Spleen (tissue), 7 donors: ENCODE data around the gene TRIP6.

Experiments
- CTCF ChIP-seq, 11 experiments: fragments of 200-600 bp in 7 of 11; fragments of 450-650 bp in 4 of 11; sonication (generic) in 4 of 11; IDR thresholded peaks in 8 of 11; conservative IDR thresholded peaks in 3 of 11; 1 replicate in 7 of 11; 2 replicates in 4 of 11; pipeline versions ENCODE4 v1.4.0 to v1.8.0; 2016 to 2021; ENCODE audit warnings: antibody characterized with exemption in 11 of 11, inconsistent platforms in 4 of 11, mild to moderate bottlenecking in 1 of 11
- POLR2A ChIP-seq, 3 donors: fragments of 450-650 bp; IDR thresholded peaks; one replicate each; pipeline ENCODE4 v1.5.1; 2017; ENCODE audit warnings: antibody characterized with exemption in 3 of 3, mild to moderate bottlenecking in 1 of 3
- POLR2AphosphoS5 ChIP-seq, 3 donors: sonication (generic); formaldehyde crosslinking; IDR thresholded peaks; one replicate each; pipeline ENCODE4 v1.5.1; 2017; ENCODE audit warnings: antibody characterized with exemption in 3 of 3
- donor health status: DM: no; HTN: no; CAD: no; lungs with moderate emphysema.
- donor health status: DM: no; HTN: no; CAD: no.
- donor health status: DM: no; HTN: no; CAD: no.

DNA sequence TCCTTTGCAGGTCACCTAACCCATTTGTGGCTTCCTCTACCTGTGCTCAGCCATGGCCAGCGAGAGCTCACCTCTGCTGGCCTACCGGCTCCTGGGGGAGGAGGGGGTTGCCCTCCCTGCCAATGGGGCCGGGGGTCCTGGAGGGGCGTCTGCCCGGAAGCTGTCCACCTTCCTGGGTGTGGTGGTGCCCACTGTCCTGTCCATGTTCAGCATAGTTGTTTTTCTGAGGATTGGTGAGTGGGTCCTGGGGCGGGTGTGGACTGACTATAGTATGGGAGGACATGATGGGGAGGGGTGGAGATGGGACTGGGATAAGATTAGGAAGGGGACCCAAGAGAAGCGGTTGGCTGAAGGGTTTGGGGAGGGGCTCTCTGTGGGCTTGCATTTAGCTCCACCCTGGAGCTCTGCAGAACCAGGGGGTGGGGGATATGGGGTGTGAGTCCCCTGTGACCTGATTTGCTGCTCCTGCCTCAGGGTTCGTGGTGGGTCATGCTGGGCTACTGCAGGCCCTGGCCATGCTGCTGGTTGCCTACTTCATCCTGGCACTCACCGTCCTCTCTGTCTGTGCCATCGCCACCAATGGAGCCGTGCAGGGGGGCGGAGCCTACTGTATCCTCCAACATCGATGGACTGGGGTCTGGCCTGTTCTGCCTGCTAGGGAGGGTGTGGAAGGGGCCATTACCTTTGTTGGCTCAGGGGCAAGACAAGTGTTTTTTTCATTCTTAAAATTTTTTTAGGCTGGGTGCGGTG lies 12.9 kb upstream of the TRIP6 start:
- TF ChIP-seq CTCF (IDR thresholded peaks at IDR 0.05 in 8 of 11, conservative IDR thresholded peaks at IDR 0.05 in 3 of 11) (no peak), POLR2A (IDR thresholded peaks at IDR 0.05) (no peak), POLR2AphosphoS5 (IDR thresholded peaks at IDR 0.05) (no peak)
